HG02870 (cell line): ENCODE measurements around the gene CNGB1.
"Not testable (repeated sequence)": the region's sequence is repeated elsewhere in the genome, so short reads cannot be mapped to it uniquely, and the experiment has no call there.

Experiments
- ATAC-seq: cut with Tn5 transposase; IDR thresholded peaks from one replicate; pipeline ENCODE4 v1.9.1; 2021; ENCODE audit warnings: mild to moderate bottlenecking, moderate library complexity; ENCODE audit not compliant: unreplicated experiment

Gene CNGB1

GRCh38 chr16:57956270-57956808 lies 14.6 kb downstream of the CNGB1 start:
- no peak for ATAC-seq

DNA sequence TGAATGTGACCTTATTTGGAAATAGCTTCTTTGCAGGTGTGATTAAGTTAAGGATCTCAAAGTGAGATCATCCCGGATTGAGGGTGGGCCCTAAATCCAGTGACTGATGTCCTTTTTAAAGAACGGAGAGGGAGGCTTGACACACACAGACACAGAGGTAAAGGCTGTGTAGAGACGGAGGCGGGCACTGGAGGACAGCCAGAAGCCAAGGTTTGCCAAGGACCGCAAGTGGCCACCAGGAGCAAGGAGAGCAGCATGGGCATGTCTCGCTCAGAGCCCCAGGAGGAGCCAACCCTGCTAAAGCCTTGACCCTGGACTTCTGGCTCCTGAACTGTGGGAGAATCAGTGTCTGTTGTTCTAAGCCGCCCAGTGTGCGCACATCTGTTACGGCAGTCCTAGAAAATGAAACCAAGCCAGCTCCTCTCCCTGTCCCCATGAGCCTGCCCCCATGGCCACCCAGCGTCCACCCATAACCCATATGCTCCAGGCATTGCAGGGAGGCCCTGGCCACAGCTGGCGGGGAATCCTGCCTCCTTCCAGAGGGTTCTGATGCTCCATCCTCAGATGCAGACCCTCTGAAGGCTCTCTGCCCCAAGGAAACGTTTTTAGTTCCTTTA lies 15.2 kb downstream of the CNGB1 start:
- ATAC-seq, result no peak

DNA sequence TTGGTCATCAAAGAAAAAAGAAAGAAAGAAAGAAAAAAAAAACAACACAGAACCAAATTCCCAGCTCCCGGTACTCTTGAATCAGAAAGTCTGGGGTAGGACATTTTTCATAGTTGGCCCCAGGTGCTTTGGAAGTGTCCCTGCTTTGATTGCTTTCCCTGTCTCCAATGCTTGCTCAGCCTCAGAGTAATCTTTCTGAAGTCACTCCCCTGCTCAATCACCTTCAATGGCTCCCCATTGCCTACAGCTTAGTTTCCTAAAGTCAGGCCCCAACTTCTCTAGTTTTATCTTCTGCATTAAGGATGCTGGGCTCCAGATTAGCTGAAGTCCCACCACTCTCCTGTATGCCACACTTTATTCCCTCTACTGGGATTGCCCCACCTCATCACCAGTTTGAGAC lies 17.1 kb downstream of the CNGB1 start:
- ATAC-seq, result no peak

DNA sequence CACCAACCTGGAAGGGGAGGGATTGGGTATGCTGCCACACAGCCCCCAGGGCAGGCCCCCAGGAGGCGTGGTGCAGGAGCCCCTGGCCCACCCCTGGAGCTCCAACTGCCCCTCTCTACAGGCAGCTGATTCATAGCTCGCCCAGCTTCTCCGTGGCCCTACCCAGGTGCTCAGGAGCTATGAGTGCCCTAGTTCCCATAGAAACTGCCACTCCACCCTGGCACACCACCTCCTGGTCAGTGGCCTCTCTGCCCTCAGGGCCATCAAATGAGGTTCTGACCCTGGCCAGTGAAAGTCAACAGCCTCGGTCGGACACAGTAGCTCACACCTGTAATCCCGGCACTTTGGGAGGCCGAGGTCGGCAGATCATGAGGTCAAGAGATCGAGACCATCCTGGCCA lies 18.0 kb downstream of the CNGB1 start:
- ATAC-seq, result no peak

DNA sequence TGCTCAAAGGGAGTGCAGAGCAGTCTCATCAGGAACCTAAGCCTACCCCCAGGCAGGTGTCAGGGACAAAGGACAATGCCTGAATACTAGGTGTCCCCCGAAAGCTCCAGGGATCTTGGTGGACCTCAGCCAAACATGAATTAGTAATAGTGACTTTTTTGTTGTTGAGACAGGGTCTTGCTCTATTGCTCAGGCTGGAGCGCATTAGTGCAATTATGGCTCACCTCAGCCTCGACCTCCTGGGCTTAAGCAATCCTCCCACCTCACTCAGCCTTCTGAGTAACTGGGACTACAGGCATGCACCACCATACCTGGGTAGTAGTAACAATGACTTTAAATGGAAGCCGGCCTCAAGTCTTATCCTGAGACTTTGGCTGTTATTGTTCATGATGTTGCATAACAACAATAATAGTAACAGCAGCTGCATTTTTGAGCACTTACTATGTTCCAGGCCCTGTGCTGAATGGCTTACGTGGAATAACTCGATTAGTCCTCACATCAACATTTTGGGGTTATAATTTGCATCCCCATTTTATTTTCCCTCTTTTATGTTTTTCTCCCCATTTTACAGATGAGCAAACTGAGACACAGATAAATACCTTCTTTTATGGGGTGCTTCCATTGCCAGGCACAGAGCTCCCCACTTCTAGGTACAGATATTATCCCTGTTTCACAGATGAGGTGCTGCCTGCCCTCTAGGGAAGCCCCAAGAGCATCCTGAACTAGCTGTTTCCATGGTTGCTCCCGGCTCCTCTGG lies 19.5 kb downstream of the CNGB1 start:
- no peak for ATAC-seq

DNA sequence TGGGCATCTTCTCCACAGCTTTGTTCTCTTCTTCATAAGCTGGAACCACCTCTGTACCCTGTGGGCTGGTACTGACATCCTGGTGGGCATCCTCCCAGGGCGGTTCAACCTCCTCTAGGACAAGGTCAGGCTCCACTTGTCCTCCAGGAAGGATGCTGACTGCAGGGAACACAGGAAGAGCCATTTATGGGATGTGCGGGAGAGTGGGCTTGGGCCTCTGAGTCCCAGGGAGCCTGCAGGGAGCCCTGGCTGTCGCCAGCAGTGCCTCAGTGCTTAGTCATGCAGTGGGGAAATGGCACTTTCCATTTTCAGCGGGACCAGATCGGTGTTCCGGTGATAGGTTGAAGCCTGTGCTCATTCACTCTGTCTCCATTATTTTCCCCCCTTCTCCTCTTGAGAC lies 20.5 kb downstream of the CNGB1 start:
- no peak for ATAC-seq

GRCh38 chr16:57949595-57950238 lies 21.2 kb downstream of the CNGB1 start:
- ATAC-seq, result no peak

DNA sequence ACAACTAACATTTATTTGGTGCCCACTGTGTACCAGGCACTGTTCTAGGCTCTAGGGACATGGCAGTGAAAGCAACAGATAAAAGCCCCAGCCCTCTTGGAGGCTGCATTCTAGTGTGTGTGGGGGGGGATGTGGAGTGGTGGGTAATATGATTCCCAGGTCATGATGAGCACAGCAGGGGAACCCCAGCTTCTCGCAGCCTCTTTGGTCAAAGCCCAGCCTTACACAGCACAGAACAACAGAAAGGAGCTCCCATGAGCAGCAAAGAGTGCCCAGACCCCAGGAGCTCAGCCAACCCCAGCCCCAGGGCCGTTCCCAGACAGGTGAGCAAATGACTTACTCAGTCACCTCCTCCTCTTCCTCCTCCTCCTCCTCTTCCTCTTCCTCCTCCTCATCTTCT lies 21.9 kb downstream of the CNGB1 start:
- ATAC-seq, result no peak

DNA sequence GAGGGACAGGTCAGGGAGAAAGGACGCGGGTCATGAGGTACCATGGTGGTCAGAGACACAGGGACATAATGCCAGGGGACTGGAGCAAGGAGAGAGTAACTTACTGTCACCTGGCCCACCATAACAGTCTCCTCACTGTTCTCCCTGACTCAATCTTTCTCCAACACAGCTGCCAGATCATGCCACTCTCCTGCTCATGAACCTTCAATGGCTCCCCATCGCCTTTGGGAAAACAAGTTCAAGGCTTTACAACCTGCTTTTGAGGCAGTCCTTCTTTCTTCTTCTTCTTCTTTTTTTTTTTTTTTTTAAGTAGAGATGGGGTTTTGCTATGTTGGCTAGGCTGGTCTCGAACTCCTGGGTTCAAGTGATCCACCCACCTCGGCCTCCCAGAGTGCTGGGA lies 22.9 kb downstream of the CNGB1 start:
- ATAC-seq, result no peak

DNA sequence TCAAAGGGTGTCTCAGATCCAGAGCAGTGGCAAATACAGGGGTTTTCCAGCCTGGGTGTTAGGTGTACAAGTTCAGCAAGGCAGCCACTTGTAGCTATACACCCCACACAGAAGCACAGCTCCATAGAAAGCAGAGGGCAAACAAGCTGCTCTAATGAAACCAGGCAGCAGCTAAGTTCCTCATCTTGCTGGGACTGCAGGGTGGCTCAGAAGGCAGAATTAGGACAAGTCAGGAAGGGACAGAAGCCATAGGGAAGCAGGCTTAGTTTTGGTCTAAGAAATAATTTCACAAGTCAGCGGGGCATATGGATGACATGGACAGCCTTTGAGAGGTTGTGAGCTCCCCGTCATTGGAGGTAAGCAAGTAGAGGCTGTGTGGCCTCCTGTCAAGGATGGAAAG lies 23.7 kb downstream of the CNGB1 start:
- no peak for ATAC-seq

DNA sequence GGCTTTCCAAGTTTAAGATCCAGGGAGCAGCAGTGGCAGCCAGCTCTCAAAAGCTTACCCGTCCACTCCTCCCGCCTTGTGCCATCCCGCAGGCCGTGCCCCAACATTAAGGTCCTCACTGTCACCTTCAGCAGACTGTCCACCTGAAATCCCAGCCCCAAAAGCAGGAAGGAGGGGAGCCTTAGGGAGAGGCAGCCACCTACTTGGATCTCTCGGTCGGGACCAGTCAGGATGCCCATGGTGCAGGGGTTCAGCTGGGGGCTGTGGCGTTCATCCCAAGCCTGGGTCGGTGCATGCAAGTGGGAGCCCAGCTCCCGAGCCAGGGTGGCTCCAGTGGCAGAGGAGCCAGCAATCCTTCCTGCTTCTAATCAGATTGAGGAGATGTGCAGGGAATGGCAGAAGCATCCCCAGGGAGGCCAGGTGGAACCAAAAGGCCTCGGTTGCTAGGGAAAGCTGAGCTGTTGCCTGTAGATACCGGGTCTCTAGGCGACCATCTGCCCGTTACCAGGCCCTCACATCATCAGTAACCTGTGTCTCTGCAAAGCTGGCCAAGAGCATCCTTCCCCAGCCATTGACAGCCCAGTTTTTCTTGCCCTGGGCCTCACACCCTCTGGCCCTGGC lies 24.6 kb downstream of the CNGB1 start:
- ATAC-seq, result no peak

DNA sequence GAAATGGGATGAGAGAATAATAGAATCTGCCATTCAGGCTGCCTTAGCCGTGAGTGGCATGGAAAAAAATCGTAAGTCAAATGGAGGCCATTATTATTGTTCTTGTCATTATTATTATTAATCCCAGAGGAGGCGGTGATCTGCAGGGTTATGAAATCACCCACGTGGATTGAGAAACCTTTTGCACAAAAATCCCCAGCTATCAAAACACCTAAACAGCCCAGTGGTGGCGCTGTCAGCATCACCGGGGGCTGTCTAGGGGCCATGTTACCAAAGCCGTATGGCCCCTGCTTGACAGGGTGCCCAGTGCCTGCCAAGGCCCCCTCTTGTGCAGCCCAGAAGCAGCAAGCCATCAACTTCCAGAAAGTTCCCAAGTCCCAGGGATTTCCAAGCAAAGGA lies 25.2 kb downstream of the CNGB1 start:
- no peak for ATAC-seq

- ATAC-seq, result no peak
Measured at GRCh38 chr16:57944970-57945739, 25.8 kb downstream of the CNGB1 start.

DNA sequence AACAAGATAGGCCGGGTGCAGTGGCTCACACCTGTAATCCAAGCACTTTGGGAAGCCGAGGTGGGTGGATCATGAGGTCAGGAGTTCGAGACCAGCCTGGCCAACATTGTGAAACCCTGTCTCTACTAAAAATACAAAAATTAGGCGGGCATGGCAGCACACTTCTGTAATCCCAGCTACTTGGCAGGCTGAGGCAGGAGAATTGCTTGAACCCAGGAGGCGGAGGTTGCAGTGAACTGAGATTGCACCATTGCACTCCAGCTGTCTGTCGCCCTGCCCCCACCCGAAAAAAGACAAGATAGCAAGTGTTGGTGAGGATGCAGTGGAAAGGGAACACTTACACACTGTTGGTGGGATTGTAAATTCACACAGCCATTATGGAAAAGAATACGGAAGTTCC lies 27.5 kb downstream of the CNGB1 start:
- not testable (repeated sequence) for ATAC-seq

DNA sequence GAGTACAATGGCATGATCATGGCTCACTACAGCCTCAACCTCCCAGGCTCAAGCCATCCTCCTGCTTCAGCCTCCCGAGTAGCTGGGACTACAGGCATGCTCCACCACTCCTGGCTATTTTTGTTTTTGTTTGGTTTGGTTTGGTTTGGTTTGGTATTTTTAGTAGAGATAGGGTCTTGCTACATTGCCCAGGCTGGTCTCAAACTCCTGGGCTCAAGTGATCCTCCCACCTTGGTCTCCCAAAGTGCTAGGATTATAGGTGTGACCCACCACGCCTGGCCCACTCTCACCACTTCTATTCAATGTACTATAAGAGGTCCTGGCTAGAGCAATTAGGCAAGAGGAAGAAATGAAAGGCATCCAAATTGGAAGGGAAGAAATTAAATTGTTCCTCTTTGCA lies 29.0 kb downstream of the CNGB1 start:
- ATAC-seq, result not testable (repeated sequence)

DNA sequence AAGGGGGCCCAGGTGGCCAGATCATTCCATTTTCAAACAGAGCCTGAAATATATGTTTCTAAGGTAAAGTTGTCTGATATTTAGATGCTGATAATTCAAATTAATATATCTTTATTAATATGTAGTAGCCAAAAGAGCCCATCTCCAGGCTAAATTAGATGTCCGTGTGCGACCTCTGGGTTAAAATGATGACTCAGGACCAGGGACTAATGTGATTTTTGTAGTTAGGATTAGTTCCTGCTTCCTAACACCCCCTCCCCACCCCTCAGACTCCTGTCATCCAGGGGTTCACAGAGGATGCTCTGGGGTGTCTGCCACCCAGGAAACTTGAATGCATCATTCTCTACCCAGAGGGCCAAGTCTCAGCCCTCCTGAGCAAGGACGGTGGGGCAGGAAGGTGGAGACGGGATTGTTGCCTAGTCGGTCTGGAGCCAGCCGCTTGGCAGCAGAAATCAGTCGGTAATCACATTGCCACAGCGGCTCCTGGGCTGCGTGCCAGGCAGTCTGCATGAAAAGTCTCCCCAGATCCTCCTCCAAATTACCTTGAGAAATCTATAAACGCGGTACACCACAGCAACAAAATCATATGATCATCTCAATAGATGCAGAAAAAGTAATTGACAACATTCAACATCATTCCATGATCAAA lies 29.8 kb downstream of the CNGB1 start:
- no peak for ATAC-seq

DNA sequence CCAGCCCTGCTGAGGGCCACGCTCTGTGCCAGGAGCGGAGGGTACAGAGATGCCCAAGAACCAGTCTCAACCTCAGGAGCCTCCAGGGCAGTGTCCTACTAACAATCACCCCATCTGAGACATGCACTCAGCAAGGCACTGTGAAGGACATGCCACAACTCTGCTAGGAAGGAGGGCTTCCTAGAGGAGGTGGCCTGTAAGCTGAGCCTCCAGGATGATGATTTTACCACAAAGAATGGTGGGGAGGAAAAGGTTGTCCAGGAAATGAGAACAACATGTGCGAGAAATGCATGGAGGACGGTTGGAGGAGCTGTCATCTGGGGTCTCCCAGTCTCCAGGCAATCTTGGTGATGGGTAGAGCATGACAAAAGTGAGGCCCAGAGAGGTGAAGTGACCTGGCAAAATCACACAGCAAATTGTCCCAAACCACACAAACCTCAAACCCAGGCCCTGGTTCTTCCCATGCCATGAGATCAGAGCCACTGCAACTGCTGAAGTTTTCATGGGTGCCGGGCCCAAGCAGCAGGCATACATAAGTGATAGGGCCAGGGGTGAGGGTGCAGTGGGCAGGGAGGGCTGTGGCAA lies 30.5 kb downstream of the CNGB1 start:
- ATAC-seq, result no peak

GRCh38 chr16:57939872-57940224 lies 31.1 kb downstream of the CNGB1 start:
- no peak for ATAC-seq

DNA sequence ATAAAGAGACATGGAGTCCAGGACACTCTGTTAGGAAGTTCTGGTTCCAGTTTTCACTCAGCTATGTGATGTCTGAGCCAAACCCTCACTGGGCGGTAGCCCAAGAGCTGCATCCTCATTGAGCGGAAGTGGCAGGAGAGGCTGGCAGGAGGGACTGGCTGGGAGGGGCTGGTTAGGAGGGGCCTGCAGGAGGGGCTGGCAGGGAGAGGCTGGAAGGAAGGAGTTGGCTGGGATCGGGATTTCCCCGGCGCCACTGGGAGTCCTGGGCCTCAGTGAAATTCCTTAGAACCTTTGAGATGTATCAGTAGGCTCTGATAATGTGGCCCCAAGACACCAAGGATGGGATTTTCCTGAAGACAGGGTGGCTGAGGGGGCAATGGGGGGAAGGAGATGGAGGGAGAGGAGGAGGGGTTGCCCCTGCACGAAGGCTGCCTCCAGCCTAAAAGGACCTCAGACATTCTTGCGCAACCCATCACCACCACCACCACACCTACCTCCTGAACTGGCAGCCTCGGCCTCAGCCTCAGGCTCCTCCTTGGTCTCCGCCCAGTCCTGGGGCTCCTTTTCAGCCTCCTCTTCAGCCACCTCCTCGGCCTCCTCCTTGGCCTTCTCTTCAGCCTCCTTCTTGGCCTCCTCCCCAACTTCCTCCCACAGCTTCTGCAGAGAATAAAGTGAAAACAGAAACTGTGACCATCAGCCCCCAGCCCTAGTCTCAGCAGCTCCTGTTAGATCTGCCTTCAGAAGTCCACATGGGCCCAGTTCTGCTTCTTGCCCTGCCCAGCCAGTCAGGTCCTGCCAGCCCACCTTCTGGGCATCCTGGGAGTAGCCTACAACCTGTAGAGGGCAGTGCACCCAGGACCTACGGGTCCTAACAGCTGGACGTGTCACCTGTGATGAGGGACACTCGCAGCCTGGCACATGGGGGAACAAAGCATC lies 31.7 kb downstream of the CNGB1 start:
- ATAC-seq, result no peak
